Epithelial cell of esophagus (primary cell): ENCODE measurements around the gene LCP2.

Experiments used
- DNase-seq: peaks from one replicate; pipeline ENCODE4 v3.0.0; 2010; ENCODE audit warnings: low read depth
- H3K4me3 ChIP-seq: 2 replicates; pipeline ENCODE4 v1.5.1; 2011; ENCODE audit warnings: mild to moderate bottlenecking, low read length, control low read depth
- CTCF ChIP-seq: IDR thresholded peaks from 2 replicates; pipeline ENCODE4 v1.5.1; 2011; ENCODE audit warnings: low read depth, mild to moderate bottlenecking, low read length, control low read depth, inconsistent platforms; ENCODE audit not compliant: insufficient read depth; ENCODE audit errors: missing control alignments

Gene LCP2

GRCh38 chr5:170206958-170207357 is 90.6 kb downstream of the LCP2 start:
- no peak overlapping the region for H3K4me3 ChIP-seq
- DNase-seq = no peak
- TF ChIP-seq CTCF = no peak

- H3K4me3 ChIP-seq = no peak overlapping the region
- TF ChIP-seq CTCF = no peak
- no peak for DNase-seq
Observed at GRCh38 chr5:170206216-170206615, 91.4 kb downstream of the LCP2 start.

GRCh38 chr5:170204202-170204601 is 93.4 kb downstream of the LCP2 start:
- no peak overlapping the region for H3K4me3 ChIP-seq
- TF ChIP-seq CTCF = no peak
- DNase-seq = no peak

- H3K4me3 ChIP-seq = no peak overlapping the region
- no peak for DNase-seq
- no peak for TF ChIP-seq CTCF
Observed at GRCh38 chr5:170202117-170202516, 95.5 kb downstream of the LCP2 start.

- TF ChIP-seq CTCF = no peak
- no peak for DNase-seq
- H3K4me3 ChIP-seq = no peak overlapping the region
Observed at GRCh38 chr5:170201311-170201710, 96.3 kb downstream of the LCP2 start.

- no peak for TF ChIP-seq CTCF
- H3K4me3 ChIP-seq = no peak overlapping the region
- no peak for DNase-seq
Observed at GRCh38 chr5:170200876-170201275, 96.7 kb downstream of the LCP2 start.
